Gastrocnemius medialis (tissue), 4 donors: ENCODE measurements around the gene GRIA1. TPM values are rescaled to one million over a fixed set of nuclear protein-coding genes. Genes with fewer than 3 reads are reported as not detected.

Experiments
- ATAC-seq, 2 donors: fragments of 150-250 bp; one replicate each; pipeline ENCODE4 v1.9.1; 2016
- DNase-seq, 2 donors: peaks; one replicate each; pipeline ENCODE4 v3.0.0-alpha.2; 2019
- H3K27ac ChIP-seq, 4 donors: fragments of 200-600 bp; sonication (generic); 1 replicate in 1 of 4; 2 replicates in 3 of 4; pipeline ENCODE4 v1.5.1; 2016 to 2018; ENCODE audit warnings: mild to moderate bottlenecking in 2 of 4, moderate library complexity in 1 of 4
- H3K27me3 ChIP-seq, 3 donors: fragments of 200-600 bp; sonication (generic) in 2 of 3; 1 replicate in 1 of 3; 2 replicates in 2 of 3; pipeline versions ENCODE4 v1.5.1 to v1.6.0; 2016 to 2019; ENCODE audit warnings: mild to moderate bottlenecking in 1 of 3, moderate library complexity in 1 of 3
- H3K36me3 ChIP-seq, 2 donors: fragments of 200-600 bp; sonication (generic) in 1 of 2; one replicate each; pipeline ENCODE4 v1.5.1; 2017 to 2018
- H3K4me1 ChIP-seq, 2 donors: fragments of 200-600 bp; sonication (generic) in 1 of 2; one replicate each; pipeline ENCODE4 v1.5.1; 2016 to 2017; ENCODE audit warnings: mild to moderate bottlenecking in 2 of 2
- H3K4me3 ChIP-seq, 4 donors: fragments of 200-600 bp; sonication (generic) in 3 of 4; 1 replicate in 1 of 4; 2 replicates in 3 of 4; pipeline ENCODE4 v1.5.1; 2016 to 2019; ENCODE audit warnings: mild to moderate bottlenecking in 2 of 4
- H3K9me3 ChIP-seq, 3 donors: fragments of 200-600 bp; sonication (generic) in 2 of 3; 1 replicate in 1 of 3; 2 replicates in 2 of 3; pipeline ENCODE4 v1.5.1; 2016 to 2019
- CTCF ChIP-seq, 5 experiments: fragments of 450-650 bp in 3 of 5; fragments of 200-600 bp in 2 of 5; sonication (generic) in 2 of 5; IDR thresholded peaks in 4 of 5; conservative IDR thresholded peaks in 1 of 5; 1 replicate in 4 of 5; 2 replicates in 1 of 5; pipeline ENCODE4 v1.5.1; 2016 to 2019; ENCODE audit warnings: antibody characterized with exemption in 5 of 5, mild to moderate bottlenecking in 3 of 5, moderate library complexity in 3 of 5
- POLR2A ChIP-seq, 2 donors: fragments of 450-650 bp; IDR thresholded peaks; one replicate each; pipeline ENCODE4 v1.6.1; 2017; ENCODE audit warnings: antibody characterized with exemption in 2 of 2, mild to moderate bottlenecking in 2 of 2, moderate library complexity in 2 of 2
- in situ Hi-C, 4 donors: fragments of 200-750 bp; cut with MboI; loops; one replicate each; pipeline versions ENCODE4 v1.15.0 to v1.8.0; 2017; ENCODE audit warnings: low sequenced_read_pairs in 4 of 4
- intact Hi-C: fragments of 100-400 bp; cut with DNase I; formaldehyde crosslinking; loops from one replicate; pipeline ENCODE4 v1.15.1; 2023; ENCODE audit warnings: low total_unique reads
- total RNA-seq, 4 donors: library from RNA; depleted of rRNA; stranded (reverse); fragments of >200 nt; gene quantifications; one replicate each; pipeline versions ENCODE4 v1.1.0 to v1.2.3, GENCODE V29; 2016

GRIA1 gene
- total RNA-seq, 4 donors from 2014 or later, result 0.18 to 0.46 TPM; not detected in 2

GRCh38 chr5:153456993-153457392 lies 33.5 kb upstream of the GRIA1 start:
- intact Hi-C loops (no loop called here), in situ Hi-C loops (no loop called here)
- no peak for ATAC-seq
- DNase-seq, result no peak
- H3K36me3 ChIP-seq, result no peaks in the 10 kb centered on the region
- H3K9me3 ChIP-seq, result no peaks in the 10 kb centered on the region
- TF ChIP-seq POLR2A (IDR thresholded peaks at IDR 0.05), result no peak
- no peak for TF ChIP-seq CTCF (IDR thresholded peaks at IDR 0.05 in 4 of 5, conservative IDR thresholded peaks at IDR 0.05 in 1 of 5)
- no peak overlapping the region for H3K27ac ChIP-seq
- no peaks in the 10 kb centered on the region for H3K4me1 ChIP-seq
- no peak overlapping the region for H3K4me3 ChIP-seq
- H3K27me3 ChIP-seq, result no peaks in the 10 kb centered on the region

- no peak for DNase-seq
- in situ Hi-C loops (no loop called here), intact Hi-C loops (loop anchor here (2.0 kb wide), 1 partner anchor 45 kb away; no protein-coding TSS in a partner anchor)
- H3K27ac ChIP-seq, result no peak overlapping the region
- H3K4me1 ChIP-seq, result no peaks in the 10 kb centered on the region
- ATAC-seq, result no peak
- TF ChIP-seq POLR2A (IDR thresholded peaks at IDR 0.05) (no peak), CTCF (IDR thresholded peaks at IDR 0.05 in 4 of 5, conservative IDR thresholded peaks at IDR 0.05 in 1 of 5) (no peak)
- H3K27me3 ChIP-seq, result no peaks in the 10 kb centered on the region
- H3K4me3 ChIP-seq, result no peak overlapping the region
- no peaks in the 10 kb centered on the region for H3K36me3 ChIP-seq
- no peaks in the 10 kb centered on the region for H3K9me3 ChIP-seq
These were observed 32.2 kb upstream of the GRIA1 start for GRCh38 chr5:153458268-153458667.

GRCh38 chr5:153459051-153459743 lies 31.3 kb upstream of the GRIA1 start:
- H3K27me3 ChIP-seq, result no peaks in the 10 kb centered on the region
- in situ Hi-C loops (no loop called here), intact Hi-C loops (loop anchor here (2.0 kb wide), 1 partner anchor 44 kb away; no protein-coding TSS in a partner anchor)
- ATAC-seq (no peak), DNase-seq (no peak)
- H3K4me3 ChIP-seq, result no peak overlapping the region
- TF ChIP-seq CTCF (IDR thresholded peaks at IDR 0.05 in 4 of 5, conservative IDR thresholded peaks at IDR 0.05 in 1 of 5), result no peak
- no peak for TF ChIP-seq POLR2A (IDR thresholded peaks at IDR 0.05)
- H3K9me3 ChIP-seq, result no peaks in the 10 kb centered on the region
- H3K36me3 ChIP-seq, result no peaks in the 10 kb centered on the region
- no peaks in the 10 kb centered on the region for H3K4me1 ChIP-seq
- H3K27ac ChIP-seq, result no peak overlapping the region

- in situ Hi-C loops (no loop called here), intact Hi-C loops (no loop called here)
- DNase-seq (no peak), ATAC-seq (no peak)
- Histone ChIP-seq H3K9me3 (no peaks in the 10 kb centered on the region), H3K27me3 (no peaks in the 10 kb centered on the region), H3K36me3 (no peaks in the 10 kb centered on the region), H3K27ac (no peak overlapping the region), H3K4me3 (no peak overlapping the region), H3K4me1 (no peaks in the 10 kb centered on the region)
- TF ChIP-seq CTCF (IDR thresholded peaks at IDR 0.05 in 4 of 5, conservative IDR thresholded peaks at IDR 0.05 in 1 of 5) (no peak), POLR2A (IDR thresholded peaks at IDR 0.05) (no peak)
These were observed 30.0 kb upstream of the GRIA1 start for GRCh38 chr5:153460421-153460820.

GRCh38 chr5:153461341-153461740 lies 29.1 kb upstream of the GRIA1 start:
- Histone ChIP-seq H3K27me3 (no peaks in the 10 kb centered on the region), H3K4me1 (no peaks in the 10 kb centered on the region), H3K9me3 (no peaks in the 10 kb centered on the region), H3K4me3 (no peak overlapping the region), H3K36me3 (no peaks in the 10 kb centered on the region), H3K27ac (no peak overlapping the region)
- TF ChIP-seq CTCF (IDR thresholded peaks at IDR 0.05 in 4 of 5, conservative IDR thresholded peaks at IDR 0.05 in 1 of 5) (no peak), POLR2A (IDR thresholded peaks at IDR 0.05) (no peak)
- in situ Hi-C loops, result no loop called here
- intact Hi-C loops, result no loop called here
- ATAC-seq, result no peak
- DNase-seq, result no peak
